GM12873 (cell line): ENCODE measurements around the gene CD80.

Experiments used
- CTCF ChIP-seq: IDR thresholded peaks from 2 replicates; pipeline ENCODE4 v1.5.1; 2012; ENCODE audit warnings: low read depth, mild to moderate bottlenecking, moderate library complexity, low read length, control low read depth; ENCODE audit not compliant: insufficient read depth; ENCODE audit errors: missing control alignments

The CD80 gene

GRCh38 chr3:119560160-119560559, 746 bp upstream of the CD80 start:
- no peak for TF ChIP-seq CTCF

DNA sequence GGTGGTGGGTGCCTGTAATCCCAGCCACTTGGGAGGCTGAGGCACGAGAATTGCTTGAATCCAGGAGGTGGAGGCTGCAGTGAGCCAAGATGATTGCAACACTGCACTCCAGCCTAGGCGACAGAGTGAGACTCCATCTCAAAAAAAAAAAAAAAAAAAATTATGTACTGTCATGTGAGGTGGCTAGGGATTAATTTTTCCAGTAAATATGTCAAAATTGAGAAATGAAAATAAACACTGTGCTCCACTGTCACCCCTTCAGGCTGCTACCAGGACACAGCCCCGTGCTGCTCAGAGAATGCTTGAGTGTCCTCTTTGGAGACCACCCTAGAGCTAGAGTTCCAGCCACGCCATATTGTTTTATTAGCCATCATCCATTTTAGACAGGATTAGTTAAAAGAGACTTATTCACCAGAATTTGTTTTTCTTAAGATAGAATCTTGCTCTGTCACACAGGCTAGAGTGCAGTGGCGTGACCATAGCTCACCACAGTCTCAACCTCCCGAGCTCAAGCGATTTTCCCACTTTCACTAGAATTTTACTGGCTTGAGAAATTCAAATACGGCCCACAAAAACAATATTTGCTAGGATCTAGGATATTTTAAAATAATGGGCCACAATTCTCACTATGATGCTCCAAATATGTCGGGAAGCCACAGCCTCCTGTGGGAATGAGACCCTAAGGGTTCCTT, 642 bp downstream of the CD80 start:
- no peak for TF ChIP-seq CTCF

DNA sequence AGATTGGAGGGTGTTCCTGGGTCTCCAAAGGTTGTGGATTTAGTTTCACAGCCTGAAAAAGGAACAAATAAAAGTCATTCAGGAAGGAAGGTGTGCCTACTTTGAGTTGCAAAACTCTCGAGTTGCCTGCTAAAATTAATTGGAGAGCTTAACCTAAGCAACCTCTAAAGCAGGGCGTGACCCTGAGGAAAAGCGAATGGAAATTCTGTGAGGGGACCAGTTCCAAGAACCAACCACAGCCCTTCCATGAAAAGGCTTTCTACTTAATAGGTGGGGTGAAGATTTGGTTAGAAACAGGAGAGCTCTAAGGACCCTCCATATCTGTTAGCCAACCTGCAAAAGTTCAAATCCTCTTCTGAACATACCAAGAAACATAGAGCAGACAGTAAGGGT, 1.5 kb downstream of the CD80 start:
- no peak for TF ChIP-seq CTCF

DNA sequence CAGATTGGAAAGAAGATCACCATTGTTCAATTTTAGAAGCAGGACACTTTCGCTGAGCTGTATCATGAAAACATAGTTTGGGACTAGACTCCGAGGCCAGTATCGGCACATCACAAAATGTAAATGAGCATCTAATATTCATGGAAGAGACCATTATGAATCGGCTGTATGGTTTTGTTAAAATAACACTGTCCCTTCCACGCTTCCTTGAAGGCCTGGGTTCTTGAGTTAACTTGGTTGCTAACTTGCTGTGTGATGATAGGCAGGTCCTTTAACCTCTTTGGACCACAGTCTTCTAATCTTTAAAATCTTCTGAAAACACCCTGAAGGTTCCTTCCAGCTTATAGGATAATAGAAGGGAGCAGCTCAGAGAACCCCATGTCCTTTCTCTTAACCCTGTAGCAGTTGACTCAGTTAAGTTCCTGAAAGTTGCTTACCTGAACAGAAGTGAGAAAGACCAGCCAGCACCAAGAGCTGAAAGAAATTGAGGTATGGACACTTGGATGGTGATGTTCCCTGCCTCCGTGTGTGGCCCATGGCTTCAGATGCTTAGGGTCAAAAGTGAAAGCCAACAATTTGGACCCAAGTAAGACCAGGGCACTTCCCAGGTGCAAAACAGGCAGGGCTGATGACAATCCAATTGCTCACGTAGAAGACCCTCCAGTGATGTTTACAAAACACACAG, 2.1 kb downstream of the CD80 start:
- TF ChIP-seq CTCF, result no peak

GRCh38 chr3:119555929-119556328, 3.5 kb downstream of the CD80 start:
- TF ChIP-seq CTCF, result no peak

DNA sequence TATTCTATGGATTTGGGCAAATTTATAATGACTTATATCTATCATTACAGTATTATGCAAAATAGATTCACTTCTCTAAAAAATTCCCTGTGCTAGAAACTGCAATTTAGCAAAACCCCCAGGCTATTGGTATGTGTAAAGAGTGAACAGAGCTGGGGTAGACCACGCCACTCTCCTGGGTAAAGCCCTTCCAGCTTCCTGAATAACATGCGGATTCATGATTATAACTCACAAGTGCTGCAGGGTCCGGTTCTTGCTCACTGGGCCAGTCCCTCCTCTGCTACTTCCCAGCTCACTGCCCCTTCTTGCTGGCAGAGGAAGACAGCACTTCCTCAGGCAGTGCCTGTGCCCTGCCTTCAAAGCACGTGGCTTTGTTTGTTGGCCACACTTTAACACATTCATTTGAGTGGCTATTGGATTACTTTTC, 4.1 kb downstream of the CD80 start:
- no peak for TF ChIP-seq CTCF

GRCh38 chr3:119553823-119554415, 5.5 kb downstream of the CD80 start:
- TF ChIP-seq CTCF, result no peak
